ENCODE measurements around the gene UNC5CL.

UNC5CL gene, protein sequence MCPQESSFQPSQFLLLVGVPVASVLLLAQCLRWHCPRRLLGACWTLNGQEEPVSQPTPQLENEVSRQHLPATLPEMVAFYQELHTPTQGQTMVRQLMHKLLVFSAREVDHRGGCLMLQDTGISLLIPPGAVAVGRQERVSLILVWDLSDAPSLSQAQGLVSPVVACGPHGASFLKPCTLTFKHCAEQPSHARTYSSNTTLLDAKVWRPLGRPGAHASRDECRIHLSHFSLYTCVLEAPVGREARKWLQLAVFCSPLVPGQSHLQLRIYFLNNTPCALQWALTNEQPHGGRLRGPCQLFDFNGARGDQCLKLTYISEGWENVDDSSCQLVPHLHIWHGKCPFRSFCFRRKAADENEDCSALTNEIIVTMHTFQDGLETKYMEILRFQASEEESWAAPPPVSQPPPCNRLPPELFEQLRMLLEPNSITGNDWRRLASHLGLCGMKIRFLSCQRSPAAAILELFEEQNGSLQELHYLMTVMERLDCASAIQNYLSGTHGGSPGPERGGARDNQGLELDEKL

DNA sequence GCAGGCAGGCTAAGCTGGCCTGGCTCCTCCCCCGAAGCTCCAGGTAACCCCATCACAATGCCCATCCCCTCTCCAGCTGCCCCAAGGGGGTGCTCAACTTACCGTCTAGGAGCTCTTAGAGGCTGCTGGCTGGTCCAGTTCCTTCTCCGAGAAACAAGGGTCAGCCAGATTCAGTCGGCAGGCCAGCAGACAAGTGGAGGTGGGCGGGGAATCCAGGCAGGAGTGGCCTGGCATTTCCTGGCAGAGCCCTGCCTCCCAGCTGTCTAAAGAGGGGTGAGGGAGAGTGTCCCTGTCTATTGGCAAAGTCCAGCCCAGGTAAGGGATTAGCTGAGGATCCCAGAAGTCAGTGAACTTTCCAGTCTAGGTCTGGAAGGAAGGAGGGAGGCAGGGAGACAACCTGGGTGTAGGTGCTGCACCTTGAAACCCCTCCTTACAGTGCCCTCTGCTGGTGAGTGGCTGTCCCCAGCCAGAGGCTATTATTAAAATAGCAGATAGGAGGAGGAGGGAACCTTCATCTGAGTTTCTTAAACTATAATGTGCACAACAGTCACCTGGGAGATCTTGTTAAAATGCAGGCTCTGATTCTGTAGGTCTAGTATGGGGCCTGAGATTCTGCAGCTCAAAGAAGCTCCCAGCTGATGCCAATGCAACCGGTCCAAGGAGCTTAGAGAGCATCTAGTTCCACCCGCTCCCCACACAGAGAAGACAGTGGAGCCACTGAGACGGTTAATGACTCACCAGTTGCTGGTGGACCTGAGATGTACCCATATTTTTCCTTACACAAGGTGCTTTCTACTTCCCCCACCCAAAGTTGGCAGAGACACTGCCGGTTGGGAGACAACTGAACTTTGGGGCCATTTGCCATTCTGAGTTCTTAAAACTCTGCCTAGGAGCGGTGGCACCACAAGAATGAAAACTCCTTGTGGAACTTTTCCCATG, at the start of gene UNC5CL:
UNC5CL (minus strand) TSS at position 162 of the 939 bp plus-strand sequence. CDS start 4,147 bp downstream, outside the sequence.
- no peak for FAIRE-seq

DNA sequence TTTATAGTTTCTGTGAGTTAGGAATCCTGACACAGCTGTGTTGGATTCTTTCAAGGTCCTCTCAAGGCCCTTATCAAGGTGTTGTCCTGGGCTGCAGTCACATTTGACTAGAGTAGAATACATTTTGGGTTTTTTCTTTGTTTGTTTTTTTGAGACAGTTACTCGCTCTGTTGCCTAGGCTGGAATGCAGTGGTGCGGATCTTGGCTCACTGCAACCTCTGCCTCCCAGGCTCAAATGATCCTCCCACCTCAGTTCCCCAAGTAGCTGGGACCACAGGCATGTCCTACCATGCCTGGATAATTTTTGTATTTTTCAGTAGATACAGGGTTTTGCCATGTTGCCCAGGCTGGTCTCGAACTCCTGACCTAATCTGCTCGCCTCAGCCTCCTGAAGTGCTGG, 49.4 kb upstream of the UNC5CL start:
- no peak for FAIRE-seq

DNA sequence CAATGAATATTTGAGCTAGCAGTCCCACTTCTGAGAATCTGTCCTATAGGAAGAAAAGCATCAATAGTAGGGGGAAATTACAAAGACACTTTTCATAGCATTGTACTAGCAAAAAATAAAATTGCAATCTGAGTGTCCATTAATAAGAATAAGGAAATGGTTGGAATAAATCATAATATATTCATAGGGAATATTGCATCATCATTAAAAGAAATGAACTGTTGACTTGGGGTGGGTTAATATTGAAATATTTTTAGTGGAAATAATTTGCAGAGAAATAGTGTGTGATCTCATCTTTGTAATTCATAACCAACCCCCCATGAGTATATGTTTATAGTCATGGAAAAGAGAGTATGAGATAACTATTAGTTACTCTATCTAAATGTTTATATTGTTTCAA, 46.2 kb upstream of the UNC5CL start:
- no peak for FAIRE-seq

DNA sequence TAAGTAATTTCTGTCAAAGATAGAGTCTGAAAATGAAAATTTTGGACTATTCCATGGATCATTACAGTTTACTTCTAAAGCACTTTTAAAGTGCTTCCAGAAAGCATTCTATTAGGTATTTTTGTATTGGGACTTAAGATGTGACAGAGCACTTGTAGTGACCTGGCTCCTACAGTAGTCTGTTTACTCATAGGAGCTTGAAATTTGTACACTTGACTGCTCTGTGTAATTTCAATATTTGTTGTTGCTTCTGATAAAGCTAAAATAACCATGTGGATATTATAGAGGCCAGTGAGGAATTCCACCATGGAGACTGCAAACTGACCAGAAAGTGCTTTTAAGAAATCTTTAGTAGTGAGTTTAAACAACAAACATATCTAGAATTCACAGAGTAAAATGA, 44.1 kb upstream of the UNC5CL start:
- FAIRE-seq = no peak

DNA sequence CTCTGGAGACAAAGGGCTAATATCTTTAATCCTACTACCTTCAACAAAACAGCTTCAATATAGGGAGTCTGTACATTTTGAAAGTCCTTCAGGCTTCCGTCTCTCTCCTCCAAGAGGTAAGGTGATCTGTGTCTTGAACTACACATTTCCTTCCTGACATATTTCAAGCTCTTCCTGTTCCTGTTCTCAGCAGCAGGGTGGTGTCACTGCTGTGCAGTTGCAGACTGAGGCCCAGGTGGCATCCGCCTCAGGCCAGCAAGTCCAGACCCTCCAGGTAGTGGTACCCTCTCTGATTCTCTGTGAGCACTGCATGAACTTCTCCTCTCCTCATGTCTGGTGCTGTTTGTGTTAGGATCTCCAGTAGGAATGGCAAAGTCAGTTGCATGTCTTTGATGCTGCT, 41.6 kb upstream of the UNC5CL start:
- no peak for FAIRE-seq

DNA sequence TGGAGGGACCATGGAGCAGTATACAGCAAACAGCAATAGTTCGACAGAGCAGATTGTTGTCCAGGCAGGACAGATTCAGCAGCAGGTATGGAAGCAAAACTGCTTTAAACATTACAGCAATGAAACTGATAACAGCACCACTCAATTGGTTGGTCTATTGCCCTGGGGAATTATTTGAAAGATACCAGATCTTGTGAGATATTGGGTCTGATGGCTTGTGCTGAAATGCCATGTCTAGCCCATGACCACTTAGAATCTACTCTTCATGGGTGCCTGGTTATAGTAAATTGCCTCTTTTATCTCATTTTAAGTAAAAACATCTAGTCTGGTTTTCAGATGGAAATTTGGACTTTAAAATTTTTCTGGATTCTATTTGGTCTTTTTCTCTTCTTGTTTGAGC, 40.1 kb upstream of the UNC5CL start:
- FAIRE-seq = no peak

DNA sequence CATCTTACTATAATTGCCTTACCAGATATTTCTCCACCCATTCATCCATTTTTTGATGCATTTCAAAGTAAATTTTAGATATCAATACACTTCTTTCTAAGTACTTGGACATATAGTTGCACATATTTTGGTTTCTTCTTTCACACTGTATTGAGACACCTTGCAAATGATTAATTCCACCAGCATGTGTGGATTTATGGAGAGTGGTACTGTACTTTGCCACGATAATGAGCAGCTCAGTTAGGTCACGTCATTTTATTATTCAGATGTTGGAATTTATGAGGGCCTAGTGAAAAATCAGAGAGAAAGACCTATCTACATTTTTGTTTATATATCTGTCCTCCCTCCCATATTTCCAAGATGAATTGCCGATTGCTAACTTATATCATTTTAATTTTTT, 39.1 kb upstream of the UNC5CL start:
- FAIRE-seq = no peak

DNA sequence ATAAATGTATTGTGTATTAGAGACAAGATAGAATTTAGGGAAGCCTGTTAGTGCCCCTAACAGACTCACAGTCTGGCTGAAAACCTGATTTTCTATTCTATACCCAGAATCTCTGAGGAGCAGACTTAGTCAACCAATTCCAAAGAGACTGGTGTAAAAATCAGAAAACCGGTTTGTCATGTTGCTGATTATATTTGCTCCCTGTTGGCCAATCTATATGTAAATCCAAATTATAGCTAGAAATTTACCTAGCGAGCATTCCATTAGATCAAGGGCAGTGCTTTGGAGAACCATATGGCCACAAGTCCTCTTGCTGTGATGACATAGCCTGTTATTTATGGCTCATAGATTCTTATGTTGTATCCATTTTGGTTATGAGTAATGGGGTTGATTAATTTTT, 38.5 kb upstream of the UNC5CL start:
- FAIRE-seq = no peak

DNA sequence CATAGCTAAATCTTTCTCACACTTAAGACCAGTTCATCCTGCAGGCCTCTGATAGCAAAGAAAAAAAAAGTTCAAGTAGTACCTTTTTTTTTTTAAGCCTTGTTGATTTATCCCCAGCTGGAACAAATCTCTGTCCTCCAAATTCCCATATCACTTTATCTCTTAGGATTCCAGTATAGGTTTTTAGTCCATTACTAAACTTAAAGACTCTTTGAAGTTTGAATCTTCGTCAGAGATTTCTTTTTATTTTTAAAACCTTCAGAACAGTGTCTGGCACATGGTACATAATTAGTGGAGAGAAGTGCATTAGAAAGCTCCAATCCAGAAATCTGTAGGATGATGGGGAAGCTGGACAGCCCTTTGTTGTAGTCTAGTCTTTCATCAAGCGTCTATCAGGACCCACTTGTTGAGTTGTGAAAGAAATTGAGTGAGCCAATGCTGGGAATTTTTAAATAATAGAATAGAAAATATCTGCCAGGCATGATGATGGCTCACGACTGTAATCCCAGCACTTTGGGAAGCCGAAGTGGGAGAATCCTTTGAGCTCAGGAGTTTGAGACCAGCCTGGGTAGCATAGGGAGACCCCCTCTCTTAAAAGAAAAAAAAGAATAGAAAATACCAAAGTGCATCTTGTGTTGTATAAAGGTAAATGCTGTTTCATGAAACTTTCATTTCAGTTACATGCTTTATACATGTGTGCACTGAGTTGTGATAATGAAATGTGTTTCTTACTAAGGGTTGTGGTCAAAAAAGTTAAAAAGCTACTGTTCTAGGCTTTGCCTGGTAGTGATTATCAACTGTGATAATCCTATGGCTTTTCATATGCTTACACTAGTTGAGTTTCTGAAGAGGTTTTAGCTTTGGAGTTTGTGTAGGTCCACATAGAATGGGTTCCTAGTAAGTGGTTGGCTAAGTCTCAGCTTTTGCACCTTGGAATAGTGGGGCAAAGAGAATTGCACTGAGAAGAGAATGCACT, 36.9 kb upstream of the UNC5CL start:
- no peak for FAIRE-seq

DNA sequence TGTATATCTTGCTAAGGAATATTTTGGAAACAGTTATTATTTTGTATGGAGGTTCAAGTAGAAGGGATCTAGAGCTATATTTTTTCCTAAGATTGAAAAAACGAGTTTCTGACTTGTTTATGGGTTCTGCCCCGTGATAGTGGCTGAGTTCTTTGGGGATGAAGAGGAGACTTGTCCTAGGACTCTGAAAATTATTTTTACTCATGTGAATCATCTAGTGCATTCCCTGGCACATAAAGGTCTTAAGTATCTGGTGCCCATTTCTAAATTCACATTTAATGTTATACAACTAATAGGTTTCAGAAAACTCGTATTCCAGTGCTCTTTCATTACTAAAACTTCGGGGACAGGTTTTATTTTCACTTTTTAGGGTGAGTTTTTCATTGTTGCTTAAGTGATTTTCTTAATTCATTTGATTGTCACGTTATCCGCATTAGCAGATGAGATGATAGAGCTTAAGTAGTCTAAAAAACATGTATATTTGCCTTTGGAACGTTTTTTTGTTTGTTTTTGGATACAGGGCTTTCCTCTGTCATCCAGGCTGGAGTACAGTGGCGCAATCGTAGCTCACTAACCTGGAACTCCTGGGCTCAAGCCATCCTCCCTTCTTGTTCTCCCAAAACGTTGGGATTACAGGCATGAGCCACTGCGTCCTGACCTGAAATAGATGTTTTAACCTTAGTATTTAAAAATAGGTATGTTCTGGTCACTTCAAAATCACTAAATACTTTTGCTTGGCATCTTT, 35.8 kb upstream of the UNC5CL start:
- FAIRE-seq = no peak

DNA sequence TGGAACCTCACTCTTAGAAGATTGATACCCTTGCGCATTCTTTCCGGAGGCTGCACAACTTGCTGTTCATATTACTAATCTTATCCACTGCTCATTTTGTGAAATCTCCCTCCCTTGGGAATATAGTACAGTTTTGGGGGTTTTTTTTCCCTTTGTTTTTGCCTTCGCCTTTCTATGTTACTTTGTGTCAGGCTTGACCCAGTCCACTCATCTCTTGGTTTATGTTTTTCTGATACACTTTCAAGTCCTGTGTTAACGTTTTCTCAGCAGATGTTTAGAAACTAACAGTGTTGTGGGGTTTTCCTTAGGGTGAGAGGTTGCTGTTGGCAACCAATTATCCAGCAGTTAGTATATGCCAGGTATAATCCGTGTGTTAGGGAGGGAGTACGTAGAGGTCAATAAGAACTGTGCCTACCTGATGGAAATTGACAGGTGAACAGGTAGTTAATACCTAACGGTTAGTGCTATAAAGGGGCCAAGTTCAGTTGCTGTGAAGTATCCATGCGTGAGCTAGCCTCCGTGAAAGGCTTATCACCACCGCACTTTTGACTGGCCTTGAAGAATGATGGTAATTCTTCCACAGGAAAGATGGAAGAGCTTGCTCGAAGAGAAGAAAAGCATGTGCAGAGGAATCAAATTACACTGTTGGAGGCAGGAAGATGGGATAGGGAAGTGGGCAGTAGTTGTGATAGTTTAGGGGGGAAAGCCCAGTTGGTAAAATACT, 35.1 kb upstream of the UNC5CL start:
- FAIRE-seq = no peak

DNA sequence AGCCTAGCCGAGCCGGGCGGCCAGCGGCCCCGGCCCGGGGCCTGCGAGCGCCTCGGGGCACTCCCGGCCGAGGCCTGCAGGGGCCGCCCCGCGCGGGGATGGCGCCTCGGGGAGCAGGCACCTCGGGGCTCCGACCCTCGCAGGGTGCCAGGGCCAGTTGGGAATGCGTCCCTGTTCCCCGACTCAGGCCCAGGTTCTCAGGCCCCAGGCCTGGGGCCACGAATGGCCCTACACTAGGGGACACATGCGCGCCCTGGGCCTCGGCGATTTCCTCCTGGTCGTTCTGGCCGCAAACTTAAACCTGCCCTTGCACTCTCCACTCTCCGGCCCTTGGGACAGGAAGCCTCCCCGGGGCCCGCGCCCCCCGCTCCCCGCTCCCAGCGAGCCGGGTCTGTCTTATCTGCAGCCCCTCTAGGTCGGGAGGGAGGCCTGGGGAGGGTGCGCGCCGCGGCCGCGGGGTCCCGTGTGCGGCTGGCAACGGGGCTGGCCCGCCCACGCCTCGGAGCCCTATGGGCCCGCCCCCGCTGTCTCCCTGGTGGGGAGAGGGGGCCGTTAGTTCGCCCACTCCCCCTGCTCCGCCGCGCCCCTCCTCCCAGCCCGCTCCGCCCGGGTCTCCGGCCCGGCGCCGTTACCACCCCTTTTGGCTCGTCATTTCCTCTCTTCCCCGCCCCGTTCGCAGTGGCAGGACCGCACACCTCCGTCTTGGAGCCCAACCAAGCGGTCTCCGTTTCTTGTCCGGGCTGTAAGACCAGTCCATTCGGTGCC, 34.4 kb upstream of the UNC5CL start:
- peak; percentile 56 for FAIRE-seq

DNA sequence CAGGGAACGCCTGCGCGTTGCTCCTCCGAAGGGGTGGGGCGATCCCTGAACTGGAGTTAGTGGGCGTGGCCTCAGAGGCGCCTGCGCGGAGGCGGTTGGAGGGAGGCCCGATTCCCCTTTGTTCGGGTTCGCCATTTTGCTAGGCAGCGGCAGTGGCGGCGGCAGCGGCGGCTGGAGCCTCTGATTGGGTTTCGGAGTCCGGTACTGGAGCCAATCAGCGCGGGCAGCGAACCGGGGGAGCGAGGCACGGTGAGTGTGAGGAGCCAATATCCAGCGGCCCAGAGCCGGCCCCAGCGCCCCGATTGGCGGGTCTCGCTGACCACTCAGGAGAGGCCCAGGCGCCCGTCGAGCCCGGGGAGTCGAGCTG, 33.8 kb upstream of the UNC5CL start, which contains the start of gene NFYA:
NFYA (plus strand) TSS at position 139 of the 367 bp plus-strand sequence. CDS start 6,116 bp downstream, outside the sequence.
- peak; percentile 99 for FAIRE-seq

DNA sequence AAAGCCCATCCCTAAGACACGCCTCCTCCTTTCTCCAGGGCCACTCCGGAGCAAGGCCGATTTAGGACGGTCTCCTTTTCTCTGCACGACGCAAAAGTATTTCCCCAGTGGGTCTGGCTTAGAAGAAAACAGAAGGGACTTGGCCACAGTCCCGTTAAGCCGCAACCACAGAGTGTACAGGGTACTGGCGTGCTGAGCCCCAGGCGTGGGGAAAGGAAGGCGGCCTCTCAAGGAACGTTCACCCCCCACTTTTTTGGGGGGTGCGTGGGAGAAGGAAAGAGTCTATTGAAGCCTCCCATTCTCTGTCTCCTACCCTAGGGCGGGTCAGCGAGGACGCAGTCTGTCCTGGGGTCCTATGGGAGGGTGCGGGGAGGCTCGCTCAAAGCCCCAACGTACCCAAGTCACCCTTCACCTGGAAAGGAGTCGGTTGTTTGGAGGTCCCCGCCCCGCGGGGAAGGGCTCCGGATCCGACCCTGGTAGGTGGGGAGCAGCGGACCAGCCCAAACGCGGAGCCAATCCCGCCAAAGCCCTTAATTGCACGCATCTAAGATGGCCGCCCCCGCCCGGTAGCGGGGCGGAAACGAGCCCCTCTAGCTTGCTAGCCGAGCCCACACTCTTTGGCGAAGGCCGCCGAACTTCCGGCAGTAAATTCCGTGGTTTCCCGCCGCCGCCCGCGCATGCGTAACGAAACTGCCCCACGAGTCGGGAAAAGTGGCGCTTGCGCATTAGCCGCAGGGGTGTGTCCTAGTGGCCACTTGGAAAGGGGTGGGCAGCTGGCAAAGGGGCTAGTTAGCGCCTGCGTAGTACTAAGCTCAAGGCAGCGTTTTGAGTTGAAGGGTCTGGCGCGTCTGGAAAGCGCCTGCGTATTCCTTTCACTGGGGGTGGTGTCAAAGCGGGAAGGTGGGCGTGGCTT, 33.2 kb upstream of the UNC5CL start, which contains the start of gene OARD1:
OARD1 (minus strand) TSS at position 434 of the 913 bp plus-strand sequence. CDS start 722 bp downstream, outside the sequence.
- no peak for FAIRE-seq

DNA sequence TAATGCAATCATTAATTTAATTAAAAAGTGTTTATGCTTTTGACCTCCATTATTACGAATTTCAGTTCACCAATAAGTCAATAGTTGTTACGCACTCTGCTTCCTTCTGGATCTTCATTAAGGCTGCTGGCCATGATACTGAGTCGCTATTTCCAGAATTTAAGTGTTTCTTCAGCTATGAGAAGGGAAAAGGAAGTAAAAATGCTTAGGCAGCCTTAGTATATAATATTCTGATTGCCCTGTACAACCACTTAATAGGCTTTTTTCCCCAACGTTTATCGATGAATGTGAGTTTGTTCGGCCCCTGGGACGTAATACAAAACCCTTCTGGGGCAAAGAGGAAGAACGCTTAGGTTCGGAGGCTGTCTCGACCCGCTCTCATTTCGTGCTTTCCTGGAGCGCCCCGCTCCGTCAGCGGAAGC, 32.5 kb upstream of the UNC5CL start:
- FAIRE-seq = peak; percentile 21

DNA sequence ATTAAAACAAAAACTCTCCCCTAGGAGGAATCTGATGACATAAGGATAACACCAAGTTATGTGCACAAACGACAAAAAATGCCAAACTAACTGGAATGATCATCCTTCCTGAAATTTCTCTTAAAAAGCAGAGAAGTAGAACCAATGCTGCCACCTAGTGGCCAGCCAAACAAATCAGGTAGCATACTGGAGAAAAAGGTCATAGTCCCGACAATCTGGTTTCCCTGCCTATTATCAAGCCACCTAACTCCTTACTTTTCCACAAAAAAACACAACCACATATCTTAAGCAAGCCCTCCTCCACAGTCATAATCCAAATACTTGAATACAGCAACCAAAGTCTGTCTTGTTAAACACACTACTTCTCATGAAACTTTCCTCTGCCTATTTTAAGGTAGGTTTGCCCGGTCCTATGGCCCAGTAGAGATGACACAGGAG, 27.9 kb upstream of the UNC5CL start:
- peak; percentile 72 for FAIRE-seq

DNA sequence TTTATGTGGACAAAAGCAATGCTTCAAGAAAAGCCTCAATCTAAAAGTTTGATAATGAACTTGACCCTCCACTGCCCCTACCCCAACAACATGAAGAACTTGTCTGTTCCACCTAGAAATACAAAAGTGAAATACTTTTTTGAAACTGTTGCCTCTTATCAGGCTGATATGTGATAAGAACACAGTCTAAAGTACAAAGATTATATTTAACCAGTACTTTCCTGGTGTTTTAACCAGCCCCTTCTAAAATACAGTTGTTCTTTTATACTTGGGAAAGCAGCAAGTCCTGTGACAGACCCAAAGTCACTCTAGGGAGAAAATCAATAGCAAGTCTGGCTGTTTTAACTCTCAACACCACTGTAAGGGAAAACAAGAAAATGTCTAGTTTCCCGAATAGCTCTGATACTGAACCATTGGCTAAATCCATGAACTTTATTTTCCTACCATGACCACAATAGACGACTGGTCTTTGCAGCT, 26.6 kb upstream of the UNC5CL start:
- no peak for FAIRE-seq

DNA sequence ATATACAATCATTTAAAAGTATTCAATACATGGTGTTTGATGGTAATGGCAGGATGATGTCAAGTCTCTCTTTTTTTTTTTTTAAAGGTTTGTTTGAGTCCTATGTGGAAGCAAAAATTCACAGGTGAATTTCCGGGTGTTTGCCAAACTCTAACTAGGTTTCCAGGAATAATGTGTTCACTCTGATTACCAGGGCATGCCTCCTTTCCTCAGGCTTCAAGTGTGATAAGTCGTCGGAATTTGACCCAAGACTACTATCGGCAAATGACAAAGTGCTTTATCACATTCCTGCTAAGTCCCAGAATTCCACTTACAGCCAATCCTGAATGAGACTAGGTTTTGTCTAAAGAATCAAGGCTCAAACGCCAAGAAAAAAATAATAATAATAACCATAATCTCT, 25.8 kb upstream of the UNC5CL start:
- no peak for FAIRE-seq

DNA sequence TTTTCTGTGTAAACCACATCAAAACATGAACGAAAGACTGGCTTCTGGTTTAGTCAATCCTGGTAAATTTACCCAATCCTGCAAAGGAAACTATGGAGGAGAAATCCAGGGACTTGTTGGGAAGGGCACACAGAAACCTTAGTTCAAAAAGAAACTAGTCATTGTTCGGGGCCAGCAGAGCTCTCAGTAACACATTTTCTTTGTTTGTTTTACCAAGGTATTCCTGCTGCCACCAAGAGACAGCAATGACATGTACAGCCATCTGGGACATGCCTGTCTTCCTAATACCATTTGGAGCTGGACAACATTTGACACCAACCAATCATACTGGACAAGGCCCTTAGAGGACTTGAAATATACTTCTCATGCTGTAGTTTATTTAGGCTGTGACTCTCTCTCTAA, 24.9 kb upstream of the UNC5CL start:
- FAIRE-seq = no peak

Data from G401.6 (cell line).